ENCODE results near the gene DAPK1.

- TF ChIP-seq ELK1 (IDR thresholded peaks at IDR 0.05; ENCODE audit: low read depth, low read length) (no peak), ZC3H11A (IDR thresholded peaks at IDR 0.05) (no peak), CBX8 (IDR thresholded peaks at IDR 0.05) (no peak), KDM1A (IDR thresholded peaks at IDR 0.05; ENCODE audit: low read depth) (no peak), CHD2 (IDR thresholded peaks at IDR 0.05; ENCODE audit: low read length, partially characterized antibody) (no peak), EP300 (IDR thresholded peaks at IDR 0.05) (no peak), CTCF (IDR thresholded peaks at IDR 0.05) (no peak), POLR2A (IDR thresholded peaks at IDR 0.05; ENCODE audit: low read length) (no peak), SREBF2 (IDR thresholded peaks at IDR 0.05) (no peak), RAD21 (conservative IDR thresholded peaks at IDR 0.05 in 1 of 2, IDR thresholded peaks at IDR 0.05 in 1 of 2) (no peak), MYC (IDR thresholded peaks at IDR 0.05; ENCODE audit: borderline replicate concordance, low read length) (no peak), REST (IDR thresholded peaks at IDR 0.05) (no peak)
These were observed 49.0 kb downstream of the DAPK1 start for GRCh38 chr9:87546704-87547103.

All from A549 (cell line).